C4-2B (cell line): ENCODE data around the gene KNDC1.

Source experiments
- ZFX ChIP-seq: fragments of 450-650 bp; IDR thresholded peaks from 2 replicates; pipeline ENCODE4 v1.6.1; 2017
- TF ChIP-seq, protein P1 (sequence below): fragments of 450-650 bp; conservative IDR thresholded peaks from 2 replicates; pipeline ENCODE4 v1.5.1; 2017; ENCODE audit warnings: mild to moderate bottlenecking

- TF ChIP-seq, protein P1, sequence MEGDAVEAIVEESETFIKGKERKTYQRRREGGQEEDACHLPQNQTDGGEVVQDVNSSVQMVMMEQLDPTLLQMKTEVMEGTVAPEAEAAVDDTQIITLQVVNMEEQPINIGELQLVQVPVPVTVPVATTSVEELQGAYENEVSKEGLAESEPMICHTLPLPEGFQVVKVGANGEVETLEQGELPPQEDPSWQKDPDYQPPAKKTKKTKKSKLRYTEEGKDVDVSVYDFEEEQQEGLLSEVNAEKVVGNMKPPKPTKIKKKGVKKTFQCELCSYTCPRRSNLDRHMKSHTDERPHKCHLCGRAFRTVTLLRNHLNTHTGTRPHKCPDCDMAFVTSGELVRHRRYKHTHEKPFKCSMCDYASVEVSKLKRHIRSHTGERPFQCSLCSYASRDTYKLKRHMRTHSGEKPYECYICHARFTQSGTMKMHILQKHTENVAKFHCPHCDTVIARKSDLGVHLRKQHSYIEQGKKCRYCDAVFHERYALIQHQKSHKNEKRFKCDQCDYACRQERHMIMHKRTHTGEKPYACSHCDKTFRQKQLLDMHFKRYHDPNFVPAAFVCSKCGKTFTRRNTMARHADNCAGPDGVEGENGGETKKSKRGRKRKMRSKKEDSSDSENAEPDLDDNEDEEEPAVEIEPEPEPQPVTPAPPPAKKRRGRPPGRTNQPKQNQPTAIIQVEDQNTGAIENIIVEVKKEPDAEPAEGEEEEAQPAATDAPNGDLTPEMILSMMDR, result no peak
- TF ChIP-seq ZFX, result no peak
Measured at GRCh38 chr10:133129071-133129858, 30.8 kb upstream of the KNDC1 start.
